HEK293 (cell line): ENCODE data around the gene GALNT1.

Experiments
- GLI4 ChIP-seq: fragments of 450-650 bp; formaldehyde crosslinking; IDR thresholded peaks from 2 replicates; pipeline ENCODE4 v1.5.1; 2016; ENCODE audit warnings: missing biosample characterization, missing genetic modification characterization
- OSR2 ChIP-seq: fragments of 450-650 bp; formaldehyde crosslinking; IDR thresholded peaks from 2 replicates; pipeline ENCODE4 v1.5.1; 2016; ENCODE audit warnings: missing biosample characterization, missing genetic modification characterization
- TCF7L2 ChIP-seq: IDR thresholded peaks from 2 replicates; pipeline ENCODE4 v1.6.1; 2011; ENCODE audit warnings: low read depth, mild to moderate bottlenecking, inconsistent platforms, low read length, moderate library complexity, borderline replicate concordance
- ZBTB7A ChIP-seq: fragments of 450-650 bp; formaldehyde crosslinking; IDR thresholded peaks from 2 replicates; pipeline ENCODE4 v1.5.1; 2016; ENCODE audit warnings: low read depth, missing biosample characterization, missing genetic modification characterization
- ZFP37 ChIP-seq: fragments of 450-650 bp; formaldehyde crosslinking; IDR thresholded peaks from 2 replicates; pipeline ENCODE4 v1.5.1; 2016; ENCODE audit warnings: missing biosample characterization, missing genetic modification characterization
- ZFP69B ChIP-seq: fragments of 450-650 bp; formaldehyde crosslinking; IDR thresholded peaks from 2 replicates; pipeline ENCODE4 v1.5.1; 2016; ENCODE audit warnings: missing biosample characterization, missing genetic modification characterization
- ZNF302 ChIP-seq: fragments of 450-650 bp; formaldehyde crosslinking; IDR thresholded peaks from 2 replicates; pipeline ENCODE4 v1.5.1; 2016; ENCODE audit warnings: missing biosample characterization, missing genetic modification characterization, low read depth
- ZSCAN18 ChIP-seq: fragments of 450-650 bp; formaldehyde crosslinking; IDR thresholded peaks from 2 replicates; pipeline ENCODE4 v1.5.1; 2016; ENCODE audit warnings: missing biosample characterization, missing genetic modification characterization
- ZSCAN30 ChIP-seq: fragments of 450-650 bp; IDR thresholded peaks from 2 replicates; pipeline ENCODE4 v1.5.1; 2018; ENCODE audit warnings: missing biosample characterization, mild to moderate bottlenecking, missing genetic modification characterization, moderate library complexity
- TF ChIP-seq, protein P1 (sequence below): fragments of 450-650 bp; formaldehyde crosslinking; IDR thresholded peaks from 2 replicates; pipeline ENCODE4 v1.5.1; 2017; ENCODE audit warnings: missing biosample characterization, missing genetic modification characterization

DNA sequence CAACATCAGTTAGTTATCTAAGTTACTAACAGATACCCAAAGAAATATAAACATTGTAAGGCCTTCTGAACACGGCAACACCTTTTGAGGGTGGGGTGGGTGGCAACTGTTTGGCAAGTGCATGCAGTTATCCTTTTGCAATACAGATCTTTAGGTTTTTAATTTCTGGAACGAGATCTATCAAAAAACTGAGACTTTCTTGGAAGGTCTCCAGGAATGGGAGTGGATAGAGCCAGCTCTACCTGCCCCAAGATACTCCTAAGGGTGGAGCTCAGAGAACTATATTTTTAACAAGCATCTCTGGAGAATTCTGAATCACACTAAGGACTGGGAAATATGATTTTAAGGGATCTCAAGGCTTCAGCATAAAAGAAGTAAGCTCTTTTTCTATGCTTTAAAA lies 11.4 kb upstream of the GALNT1 start:
- no peak for TF ChIP-seq ZFP69B (tag by site-specific recombination)
- no peak for TF ChIP-seq ZNF302 (tag by site-specific recombination)
- no peak for TF ChIP-seq ZFP37 (tag by site-specific recombination)
- TF ChIP-seq, protein P1, sequence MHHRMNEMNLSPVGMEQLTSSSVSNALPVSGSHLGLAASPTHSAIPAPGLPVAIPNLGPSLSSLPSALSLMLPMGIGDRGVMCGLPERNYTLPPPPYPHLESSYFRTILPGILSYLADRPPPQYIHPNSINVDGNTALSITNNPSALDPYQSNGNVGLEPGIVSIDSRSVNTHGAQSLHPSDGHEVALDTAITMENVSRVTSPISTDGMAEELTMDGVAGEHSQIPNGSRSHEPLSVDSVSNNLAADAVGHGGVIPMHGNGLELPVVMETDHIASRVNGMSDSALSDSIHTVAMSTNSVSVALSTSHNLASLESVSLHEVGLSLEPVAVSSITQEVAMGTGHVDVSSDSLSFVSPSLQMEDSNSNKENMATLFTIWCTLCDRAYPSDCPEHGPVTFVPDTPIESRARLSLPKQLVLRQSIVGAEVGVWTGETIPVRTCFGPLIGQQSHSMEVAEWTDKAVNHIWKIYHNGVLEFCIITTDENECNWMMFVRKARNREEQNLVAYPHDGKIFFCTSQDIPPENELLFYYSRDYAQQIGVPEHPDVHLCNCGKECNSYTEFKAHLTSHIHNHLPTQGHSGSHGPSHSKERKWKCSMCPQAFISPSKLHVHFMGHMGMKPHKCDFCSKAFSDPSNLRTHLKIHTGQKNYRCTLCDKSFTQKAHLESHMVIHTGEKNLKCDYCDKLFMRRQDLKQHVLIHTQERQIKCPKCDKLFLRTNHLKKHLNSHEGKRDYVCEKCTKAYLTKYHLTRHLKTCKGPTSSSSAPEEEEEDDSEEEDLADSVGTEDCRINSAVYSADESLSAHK (tag by site-specific recombination), result no peak
- TF ChIP-seq TCF7L2, result no peak
- no peak for TF ChIP-seq GLI4 (tag by site-specific recombination)
- no peak for TF ChIP-seq OSR2 (tag by site-specific recombination)
- TF ChIP-seq ZSCAN18 (tag by site-specific recombination), result no peak
- no peak for TF ChIP-seq ZBTB7A (tag by site-specific recombination)
- no peak for TF ChIP-seq ZSCAN30 (tag by site-specific recombination)
